Measurements from ENCODE around the gene OR13C4. TPM values are rescaled to one million over a fixed set of nuclear protein-coding genes. Genes with fewer than 3 reads are reported as not detected.
"Not testable (repeated sequence)": the region's sequence is repeated elsewhere in the genome, so short reads cannot be mapped to it uniquely, and the experiment has no call there.

OR13C4 gene
- not detected in 2 replicates for total RNA-seq (2014; rRNA removed; shearing (Covaris generic); ENCODE audit: low replicate concordance)

GRCh38 chr9:104527109-104527508 is at the start of gene OR13C4:
TSS of gene OR13C4 (minus strand) at chr9:104527209. CDS start at chr9:104527209, 0 bp downstream.
- Histone ChIP-seq H3K27me3 (no peaks in the 10 kb centered on the region), H3K36me3 (no peaks in the 10 kb centered on the region)

GRCh38 chr9:104575456-104575855 is 48.4 kb upstream of the OR13C4 start:
- no peak for DNase-seq
- no peaks in the 10 kb centered on the region for H3K36me3 ChIP-seq
- H3K9me3 ChIP-seq: peaks cover 4% of the 10 kb centered on the region
- H3K4me3 ChIP-seq: no peak overlapping the region
- no peaks in the 10 kb centered on the region for H3K27me3 ChIP-seq

More at GRCh38 chr9:104527109-104527508, at the start of gene OR13C4:
- Histone ChIP-seq H3K4me3 (no peak within 1 kb of the TSS), H3K9me3 (no peaks in the 10 kb centered on the region; the same call in 1 of the 2 replicates)
- no peak for DNase-seq

GRCh38 chr9:104572612-104573011 is 45.6 kb upstream of the OR13C4 start:
- no peaks in the 10 kb centered on the region for H3K36me3 ChIP-seq
- H3K27me3 ChIP-seq: no peaks in the 10 kb centered on the region
- H3K4me3 ChIP-seq: no peak overlapping the region
- H3K9me3 ChIP-seq: peaks cover 4% of the 10 kb centered on the region
- no peak for DNase-seq

GRCh38 chr9:104568868-104569267 is 41.9 kb upstream of the OR13C4 start, which contains the start of gene OR13C8:
TSS of gene OR13C8 (plus strand) at chr9:104569168. CDS start at chr9:104569168, 0 bp downstream.
- Histone ChIP-seq H3K36me3 (no peaks in the 10 kb centered on the region), H3K4me3 (no peak within 1 kb of the TSS), H3K9me3 (peaks cover 4% of the 10 kb centered on the region), H3K27me3 (no peaks in the 10 kb centered on the region)
- no peak for DNase-seq

GRCh38 chr9:104564358-104564757 is 37.3 kb upstream of the OR13C4 start:
- DNase-seq: no peak
- H3K27me3 ChIP-seq: no peaks in the 10 kb centered on the region
- no peak overlapping the region for H3K4me3 ChIP-seq
- H3K9me3 ChIP-seq: no peaks in the 10 kb centered on the region
- no peaks in the 10 kb centered on the region for H3K36me3 ChIP-seq

- Histone ChIP-seq H3K27me3 (no peaks in the 10 kb centered on the region), H3K36me3 (no peaks in the 10 kb centered on the region), H3K9me3 (no peaks in the 10 kb centered on the region), H3K4me3 (no peak overlapping the region)
- DNase-seq: no peak
These were observed 30.0 kb upstream of the OR13C4 start for GRCh38 chr9:104556830-104557634.

GRCh38 chr9:104555521-104555920 is 28.5 kb upstream of the OR13C4 start:
- no peak for DNase-seq
- Histone ChIP-seq H3K9me3 (no peaks in the 10 kb centered on the region), H3K4me3 (no peak overlapping the region), H3K27me3 (no peaks in the 10 kb centered on the region), H3K36me3 (no peaks in the 10 kb centered on the region)

- DNase-seq: no peak
- H3K27me3 ChIP-seq: no peaks in the 10 kb centered on the region
- no peaks in the 10 kb centered on the region for H3K9me3 ChIP-seq
- no peak overlapping the region for H3K4me3 ChIP-seq
- H3K36me3 ChIP-seq: no peaks in the 10 kb centered on the region
These were observed 26.3 kb upstream of the OR13C4 start for GRCh38 chr9:104553261-104553660.

- Histone ChIP-seq H3K36me3 (no peaks in the 10 kb centered on the region), H3K4me3 (peak overlapping the region; percentile 13), H3K27me3 (no peaks in the 10 kb centered on the region), H3K9me3 (no peaks in the 10 kb centered on the region)
- DNase-seq: no peak
These were observed 17.6 kb upstream of the OR13C4 start for GRCh38 chr9:104544644-104545043.

GRCh38 chr9:104539275-104539674 is 12.3 kb upstream of the OR13C4 start:
- H3K4me3 ChIP-seq: no peak overlapping the region
- no peaks in the 10 kb centered on the region for H3K9me3 ChIP-seq
- H3K27me3 ChIP-seq: no peaks in the 10 kb centered on the region
- DNase-seq: no peak
- H3K36me3 ChIP-seq: no peaks in the 10 kb centered on the region

GRCh38 chr9:104536756-104537155 is 9.7 kb upstream of the OR13C4 start, which contains the start of gene OR13C3:
TSS of gene OR13C3 (minus strand) at chr9:104536856. CDS start at chr9:104536723, 133 bp downstream.
- no peaks in the 10 kb centered on the region for H3K36me3 ChIP-seq
- DNase-seq: no peak
- no peaks in the 10 kb centered on the region for H3K27me3 ChIP-seq
- no peak within 1 kb of the TSS for H3K4me3 ChIP-seq
- no peaks in the 10 kb centered on the region for H3K9me3 ChIP-seq

- not testable (repeated sequence) for DNase-seq, H3K4me3 ChIP-seq, H3K36me3 ChIP-seq, H3K27me3 ChIP-seq, H3K9me3 ChIP-seq
These were observed 6.8 kb downstream of the OR13C4 start for GRCh38 chr9:104520241-104520640.

GRCh38 chr9:104514901-104515300 is 12.1 kb downstream of the OR13C4 start:
- Histone ChIP-seq H3K27me3 (no peaks in the 10 kb centered on the region), H3K9me3 (no peaks in the 10 kb centered on the region), H3K4me3 (no peak overlapping the region), H3K36me3 (no peaks in the 10 kb centered on the region)
- no peak for DNase-seq

- no peak for DNase-seq
- no peaks in the 10 kb centered on the region for H3K9me3 ChIP-seq
- no peaks in the 10 kb centered on the region for H3K27me3 ChIP-seq
- no peak overlapping the region for H3K4me3 ChIP-seq
- no peaks in the 10 kb centered on the region for H3K36me3 ChIP-seq
These were observed 20.4 kb downstream of the OR13C4 start for GRCh38 chr9:104506565-104506964.

- Histone ChIP-seq H3K27me3 (no peaks in the 10 kb centered on the region), H3K4me3 (no peak within 1 kb of the TSS), H3K9me3 (no peaks in the 10 kb centered on the region), H3K36me3 (no peaks in the 10 kb centered on the region)
- DNase-seq: no peak
These were observed 23.0 kb downstream of the OR13C4 start, which contains the start of gene OR13F1 for GRCh38 chr9:104503963-104504362. TSS of gene OR13F1 (plus strand) at chr9:104504263. CDS start at chr9:104504263, 0 bp downstream.

GRCh38 chr9:104503440-104503839 is 23.6 kb downstream of the OR13C4 start:
- Histone ChIP-seq H3K27me3 (no peaks in the 10 kb centered on the region), H3K36me3 (no peaks in the 10 kb centered on the region), H3K4me3 (no peak overlapping the region), H3K9me3 (no peaks in the 10 kb centered on the region)
- no peak for DNase-seq

- no peaks in the 10 kb centered on the region for H3K9me3 ChIP-seq
- no peak for DNase-seq
- no peak overlapping the region for H3K4me3 ChIP-seq
- no peaks in the 10 kb centered on the region for H3K36me3 ChIP-seq
- H3K27me3 ChIP-seq: no peaks in the 10 kb centered on the region
These were observed 32.2 kb downstream of the OR13C4 start for GRCh38 chr9:104494808-104495207.

- no peaks in the 10 kb centered on the region for H3K27me3 ChIP-seq
- no peak overlapping the region for H3K4me3 ChIP-seq
- no peaks in the 10 kb centered on the region for H3K9me3 ChIP-seq
- DNase-seq: no peak
- H3K36me3 ChIP-seq: no peaks in the 10 kb centered on the region
These were observed 42.0 kb downstream of the OR13C4 start for GRCh38 chr9:104485014-104485413.
